SK-N-SH (cell line): Measurements from ENCODE around the gene NMNAT1. TPM values are rescaled to one million over a fixed set of nuclear protein-coding genes. Genes with fewer than 3 reads are reported as not detected.

Experiments
- CTCF ChIA-PET: fragments of 300-600, 350-600 bp; formaldehyde crosslinking; extraction: SDS; loops from one replicate; lab custom pipeline; 2021; lab: Yijun Ruan, JAX
- POLR2A ChIA-PET: fragments of 350-600 bp; sonication (Branson Sonifier 250); formaldehyde crosslinking; extraction: SDS; loops from one replicate; lab custom pipeline; 2020; ENCODE audit warnings: antibody characterized with exemption, inconsistent platforms; lab: Yijun Ruan, JAX
- DNase-seq: peaks from one replicate; pipeline ENCODE4 v3.0.0; 2012
- H2AFZ ChIP-seq: fragments of 200-600 bp; sonication (generic); 2 replicates; pipeline ENCODE4 v1.8.1; 2016; ENCODE audit warnings: antibody characterized with exemption, mild to moderate bottlenecking, low read depth
- H3F3A ChIP-seq: fragments of 200-600 bp; sonication (generic); replicated peaks from 2 replicates; pipeline ENCODE3; 2016; ENCODE audit warnings: antibody characterized with exemption, mild to moderate bottlenecking; ENCODE audit not compliant: insufficient read depth
- H3K27ac ChIP-seq, 2 experiments: fragments of 200-500 bp in 1 of 2; fragments of 200-600 bp in 1 of 2; sonication (Bioruptor generic) in 1 of 2; sonication (generic), shearing (Covaris generic) in 1 of 2; 2 replicates each; pipeline versions ENCODE4 v1.5.1 to v1.6.1; 2014 to 2016; ENCODE audit warnings: low read depth in 2 of 2, inconsistent platforms in 1 of 2, low read length in 1 of 2, mild to moderate bottlenecking in 1 of 2, mixed read lengths in 1 of 2
- H3K27me3 ChIP-seq: fragments of 200-600 bp; sonication (generic), shearing (Covaris generic); 2 replicates; pipeline ENCODE4 v1.6.1; 2016; ENCODE audit warnings: mixed run types; ENCODE audit not compliant: insufficient read depth
- H3K36me3 ChIP-seq, 2 experiments: fragments of 200-500 bp in 1 of 2; fragments of 200-600 bp in 1 of 2; sonication (Bioruptor generic) in 1 of 2; sonication (generic) in 1 of 2; replicated peaks in 1 of 2; 2 replicates each; pipeline versions ENCODE3 to v1.5.1; 2014 to 2016; ENCODE audit warnings: low read length in 1 of 2, mild to moderate bottlenecking in 1 of 2; ENCODE audit not compliant: insufficient read depth in 2 of 2, control insufficient read depth in 1 of 2
- H3K4me1 ChIP-seq, 2 experiments: fragments of 200-500 bp in 1 of 2; fragments of 200-600 bp in 1 of 2; sonication (Bioruptor generic) in 1 of 2; sonication (generic), shearing (Covaris generic) in 1 of 2; 2 replicates each; pipeline versions ENCODE4 v1.5.1 to v1.6.1; 2014 to 2016; ENCODE audit warnings: low read depth in 1 of 2, low read length in 1 of 2, mixed run types in 1 of 2; ENCODE audit not compliant: insufficient read depth in 2 of 2, control insufficient read depth in 1 of 2
- H3K4me2 ChIP-seq: fragments of 200-600 bp; sonication (generic), shearing (Covaris generic); 2 replicates; pipeline ENCODE4 v1.6.1; 2017; ENCODE audit warnings: mixed run types
- H3K4me3 ChIP-seq, 2 experiments: fragments of 200-500 bp in 1 of 2; fragments of 200-600 bp in 1 of 2; sonication (Bioruptor generic) in 1 of 2; sonication (generic), shearing (Covaris generic) in 1 of 2; 2 replicates each; pipeline versions ENCODE4 v1.5.1 to v1.8.1; 2014 to 2016; ENCODE audit warnings: low read depth in 2 of 2, inconsistent platforms in 1 of 2, low read length in 1 of 2, mild to moderate bottlenecking in 1 of 2, mixed read lengths in 1 of 2, moderate library complexity in 1 of 2
- H3K79me2 ChIP-seq: fragments of 200-600 bp; sonication (generic); 2 replicates; pipeline ENCODE4 v1.8.1; 2017; ENCODE audit warnings: mild to moderate bottlenecking; ENCODE audit not compliant: insufficient read depth
- H3K9ac ChIP-seq: fragments of 200-600 bp; sonication (generic); 2 replicates; pipeline ENCODE4 v1.6.1; 2017; ENCODE audit warnings: mixed run types
- H3K9me2 ChIP-seq: fragments of 200-600 bp; sonication (generic); 2 replicates; pipeline ENCODE4 v1.6.1; 2017; ENCODE audit warnings: mixed run types
- H3K9me3 ChIP-seq: fragments of 200-600 bp; sonication (generic); 2 replicates; pipeline ENCODE4 v1.6.1; 2017; ENCODE audit warnings: mixed run types, mild to moderate bottlenecking, moderate library complexity
- H4K20me1 ChIP-seq: fragments of 200-600 bp; sonication (generic); 2 replicates; pipeline ENCODE4 v1.6.1; 2017; ENCODE audit warnings: mild to moderate bottlenecking, mixed run types; ENCODE audit not compliant: insufficient read depth
- CHD2 ChIP-seq: fragments of 150-350 bp; IDR thresholded peaks from 2 replicates; pipeline ENCODE4 v1.6.1; 2018; ENCODE audit warnings: low read length; ENCODE audit not compliant: partially characterized antibody
- CTCF ChIP-seq: fragments of 200-600 bp; sonication (generic); IDR thresholded peaks from 2 replicates; pipeline ENCODE4 v1.6.1; 2017; ENCODE audit warnings: antibody characterized with exemption, mild to moderate bottlenecking, moderate library complexity
- ELF1 ChIP-seq: IDR thresholded peaks from 2 replicates; pipeline ENCODE4 v1.4.0; 2012
- EZH2phosphoT487 ChIP-seq: fragments of 200-600 bp; sonication (generic); IDR thresholded peaks from 2 replicates; pipeline ENCODE4 v1.6.1; 2017; ENCODE audit warnings: low read depth, mixed run types, mild to moderate bottlenecking, antibody characterized with exemption, moderate library complexity, borderline replicate concordance
- FOSL2 ChIP-seq: IDR thresholded peaks from 2 replicates; pipeline ENCODE4 v1.4.0; 2012; ENCODE audit warnings: low read depth, mild to moderate bottlenecking, moderate library complexity, borderline replicate concordance
- GABPA ChIP-seq: IDR thresholded peaks from 2 replicates; pipeline ENCODE4 v1.4.0; 2012; ENCODE audit warnings: low read depth, mild to moderate bottlenecking
- GATA2 ChIP-seq: sonication (generic); formaldehyde crosslinking; IDR thresholded peaks from 2 replicates; pipeline ENCODE4 v1.5.0; 2020; ENCODE audit warnings: mild to moderate bottlenecking, missing genetic modification reagents
- NFIC ChIP-seq: IDR thresholded peaks from 2 replicates; pipeline ENCODE4 v1.4.0; 2012; ENCODE audit warnings: borderline replicate concordance
- NRF1 ChIP-seq: IDR thresholded peaks from 2 replicates; pipeline ENCODE4 v1.6.1; 2012; ENCODE audit warnings: low read depth, mild to moderate bottlenecking, low read length
- PBX3 ChIP-seq: IDR thresholded peaks from 2 replicates; pipeline ENCODE4; 2012
- POLR2AphosphoS5 ChIP-seq: IDR thresholded peaks from 2 replicates; pipeline ENCODE4 v1.6.1; 2012; ENCODE audit warnings: low read depth, low read length
- RAD21 ChIP-seq: IDR thresholded peaks from 2 replicates; pipeline ENCODE4 v1.6.1; 2012; ENCODE audit warnings: mild to moderate bottlenecking, low read length
- RCOR1 ChIP-seq: fragments of 150-350 bp; IDR thresholded peaks from 2 replicates; pipeline ENCODE4 v1.6.1; 2017; ENCODE audit warnings: antibody characterized with exemption, low read length
- SMC3 ChIP-seq: IDR thresholded peaks from 2 replicates; pipeline ENCODE4 v1.6.1; 2012; ENCODE audit warnings: low read depth, low read length, improper control_type of control experiment
- TCF12 ChIP-seq: IDR thresholded peaks from 2 replicates; pipeline ENCODE4 v1.4.0; 2012
- TEAD4 ChIP-seq: IDR thresholded peaks from 2 replicates; pipeline ENCODE4 v1.4.0; 2012; ENCODE audit warnings: mild to moderate bottlenecking, borderline replicate concordance; ENCODE audit not compliant: insufficient read depth
- USF1 ChIP-seq: IDR thresholded peaks from 2 replicates; pipeline ENCODE4 v1.4.0; 2012; ENCODE audit warnings: low read depth, borderline replicate concordance
- USF2 ChIP-seq: fragments of 150-350 bp; IDR thresholded peaks from 2 replicates; pipeline ENCODE4 v1.6.1; 2017; ENCODE audit warnings: antibody characterized with exemption, low read length, low read depth, borderline replicate concordance
- YY1 ChIP-seq: IDR thresholded peaks from 2 replicates; pipeline ENCODE4 v1.4.0; 2012; ENCODE audit warnings: low read depth, mild to moderate bottlenecking
- whole genome bisulfite sequencing: methylation state at CpG from one replicate; pipeline ENCODE4 v1.1.6; 2017; ENCODE audit warnings: low lambda C conversion rate; 5-methylcytosine and 5-hydroxymethylcytosine counted together
- polyA plus RNA-seq, 3 experiments: library from polyadenylated mRNA; depleted of rRNA; stranded (reverse); fragments of >200 nt; gene quantifications; 2 replicates each; pipeline ENCODE4 v1.2.3, GENCODE V29; 2012
- TF ChIP-seq, protein P1 (sequence below): IDR thresholded peaks from 2 replicates; pipeline ENCODE4 v1.4.0; 2012; ENCODE audit warnings: low read depth, borderline replicate concordance

Gene NMNAT1
- polyA plus RNA-seq, 1 of the 3 experiments (the other 2 are of a cell fraction): 7.0 TPM

- no peaks in the 10 kb centered on the region for H3K36me3 ChIP-seq
- H3K4me2 ChIP-seq: no peak overlapping the region
- peaks cover 12% of the 10 kb centered on the region for H3F3A ChIP-seq
- 0 out of 2 replicates have a peak, but pooled peaks cover 2% of the 10 kb centered on the region for H4K20me1 ChIP-seq
- no peak for TF ChIP-seq RCOR1
- TF ChIP-seq POLR2AphosphoS5: no peak
- TF ChIP-seq NRF1: no peak
- no peak for TF ChIP-seq GABPA
- TF ChIP-seq GATA2: no peak
- TF ChIP-seq NFIC: no peak
- TF ChIP-seq, protein P1, sequence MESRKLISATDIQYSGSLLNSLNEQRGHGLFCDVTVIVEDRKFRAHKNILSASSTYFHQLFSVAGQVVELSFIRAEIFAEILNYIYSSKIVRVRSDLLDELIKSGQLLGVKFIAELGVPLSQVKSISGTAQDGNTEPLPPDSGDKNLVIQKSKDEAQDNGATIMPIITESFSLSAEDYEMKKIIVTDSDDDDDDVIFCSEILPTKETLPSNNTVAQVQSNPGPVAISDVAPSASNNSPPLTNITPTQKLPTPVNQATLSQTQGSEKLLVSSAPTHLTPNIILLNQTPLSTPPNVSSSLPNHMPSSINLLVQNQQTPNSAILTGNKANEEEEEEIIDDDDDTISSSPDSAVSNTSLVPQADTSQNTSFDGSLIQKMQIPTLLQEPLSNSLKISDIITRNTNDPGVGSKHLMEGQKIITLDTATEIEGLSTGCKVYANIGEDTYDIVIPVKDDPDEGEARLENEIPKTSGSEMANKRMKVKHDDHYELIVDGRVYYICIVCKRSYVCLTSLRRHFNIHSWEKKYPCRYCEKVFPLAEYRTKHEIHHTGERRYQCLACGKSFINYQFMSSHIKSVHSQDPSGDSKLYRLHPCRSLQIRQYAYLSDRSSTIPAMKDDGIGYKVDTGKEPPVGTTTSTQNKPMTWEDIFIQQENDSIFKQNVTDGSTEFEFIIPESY: no peak
- no peak for TF ChIP-seq YY1
- no peak for TF ChIP-seq CHD2
- TF ChIP-seq FOSL2: no peak
- TF ChIP-seq RAD21: no peak
- CTCF ChIA-PET: interaction anchor here (0.7 kb wide), 1 partner anchor 33 kb away, joined by 3 read pairs; no protein-coding TSS in a partner anchor
- WGBS: 87% methylated on average over 5 of the region's 5 CpGs
- POLR2A ChIA-PET: no interaction called here
- H3K4me1 ChIP-seq: peaks cover 4 to 10% of the 10 kb centered on the region in 2 experiments; a peak in 2 of 4 replicates
- DNase-seq: no peak
- H3K79me2 ChIP-seq: peaks cover 40% of the 10 kb centered on the region
- no peak overlapping the region for H3K27ac ChIP-seq
- H3K9me3 ChIP-seq: no peaks in the 10 kb centered on the region
- H3K9me2 ChIP-seq: no peaks in the 10 kb centered on the region
- H3K4me3 ChIP-seq: no peak overlapping the region
- H2AFZ ChIP-seq: no peak overlapping the region
- no peak overlapping the region for H3K9ac ChIP-seq
- H3K27me3 ChIP-seq: no peaks in the 10 kb centered on the region
These were observed 35.8 kb upstream of the NMNAT1 start for GRCh38 chr1:9907441-9907840.

DNA sequence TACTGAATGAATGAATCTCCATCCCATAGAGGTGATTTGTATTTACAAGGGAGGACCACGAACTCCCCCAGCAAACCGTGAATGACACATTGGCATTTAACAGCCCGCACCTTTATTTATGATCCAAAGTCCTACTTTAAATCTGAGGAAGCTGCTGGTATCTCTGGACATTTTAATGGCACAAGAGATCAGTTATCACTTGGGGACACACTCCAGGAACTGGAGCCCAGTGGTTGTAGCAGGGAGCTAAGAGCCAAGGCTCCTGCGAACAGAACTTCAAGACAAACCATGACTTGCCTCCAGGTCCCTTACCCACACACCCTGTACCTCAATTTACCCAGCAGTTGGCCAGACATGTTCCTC, 34.4 kb upstream of the NMNAT1 start:
- Histone ChIP-seq H3K4me3 (peak overlapping the region; percentile 71 to 97), H3K4me1 (peaks cover 4 to 10% of the 10 kb centered on the region in 2 experiments; a peak in 2 of 4 replicates), H2AFZ (no peak overlapping the region), H3K27me3 (no peaks in the 10 kb centered on the region), H3K36me3 (no peaks in the 10 kb centered on the region), H3K9me3 (no peaks in the 10 kb centered on the region), H3K9ac (peak overlapping the region; percentile 87), H3F3A (peaks cover 12% of the 10 kb centered on the region), H3K9me2 (no peaks in the 10 kb centered on the region), H4K20me1 (0 out of 2 replicates have a peak, but pooled peaks cover 2% of the 10 kb centered on the region), H3K27ac (no peak overlapping the region), H3K4me2 (peak overlapping the region; percentile 97), H3K79me2 (peaks cover 31% of the 10 kb centered on the region)
- DNase-seq: no peak
- no peak for TF ChIP-seq SMC3
- TF ChIP-seq RCOR1: no peak
- no peak for TF ChIP-seq PBX3
- no peak for TF ChIP-seq USF1
- TF ChIP-seq USF2: no peak
- TF ChIP-seq TCF12: no peak
- no peak for TF ChIP-seq ELF1
- TF ChIP-seq GATA2: no peak
- no peak for TF ChIP-seq TEAD4
- no peak for TF ChIP-seq CTCF
- TF ChIP-seq EZH2phosphoT487: no peak
- TF ChIP-seq NRF1: no peak
- no peak for TF ChIP-seq YY1
- TF ChIP-seq, protein P1: no peak
- CTCF ChIA-PET: interaction anchor here (0.9 kb wide), 1 partner anchor 41 kb away, joined by 3 read pairs; no protein-coding TSS in a partner anchor
- 94% methylated on average over 4 of the region's 4 CpGs for WGBS
- POLR2A ChIA-PET: no interaction called here
